Ovary (tissue), 9 donors: ENCODE data around the gene TAGLN. TPM values are rescaled to one million over a fixed set of nuclear protein-coding genes. Genes with fewer than 3 reads are reported as not detected.

Experiments used
- DNase-seq, 5 donors: peaks; one replicate each; pipeline ENCODE4 v3.0.0-alpha.2; 2019 to 2020
- H3K27ac ChIP-seq, 2 donors: fragments of 200-600 bp; one replicate each; pipeline versions ENCODE4 v1.5.1 to v1.8.0; 2019 to 2022
- H3K27me3 ChIP-seq: fragments of 200-600 bp; one replicate; pipeline ENCODE4 v1.8.0; 2022
- H3K36me3 ChIP-seq: fragments of 200-600 bp; sonication (generic); one replicate; pipeline ENCODE4 v1.5.1; 2019
- H3K4me1 ChIP-seq: one replicate; pipeline ENCODE4 v1.8.1; 2013; ENCODE audit warnings: mild to moderate bottlenecking, moderate library complexity; ENCODE audit not compliant: insufficient read depth
- H3K4me3 ChIP-seq: fragments of 200-600 bp; sonication (generic); one replicate; pipeline ENCODE4 v1.5.1; 2017
- H3K9me3 ChIP-seq, 2 donors: fragments of 200-600 bp in 1 of 2; sonication (generic) in 1 of 2; one replicate each; pipeline versions ENCODE4 v1.5.1 to v1.8.1; 2013 to 2019; ENCODE audit warnings: mild to moderate bottlenecking in 1 of 2, moderate library complexity in 1 of 2
- EP300 ChIP-seq: sonication (generic); formaldehyde crosslinking; IDR thresholded peaks from one replicate; pipeline ENCODE4 v1.6.1; 2017; ENCODE audit warnings: antibody characterized with exemption
- POLR2A ChIP-seq: fragments of 450-650 bp; IDR thresholded peaks from one replicate; pipeline ENCODE4 v1.6.1; 2017; ENCODE audit warnings: antibody characterized with exemption, mild to moderate bottlenecking, moderate library complexity
- WGBS, 3 donors: extraction: QIAGEN DNeasy Blood & Tissue Kit in 1 of 3; methylation state at CpG; one replicate each; pipeline versions ENCODE4 v1.1.5 to v1.1.7; 2013 to 2017; 5-methylcytosine and 5-hydroxymethylcytosine counted together
- intact Hi-C, 4 donors: fragments of 100-400 bp; cut with DNase I; formaldehyde crosslinking; loops; one replicate each; pipeline versions ENCODE4 v1.11.0 to v1.15.1; 2022 to 2023
- polyA plus RNA-seq, 2 donors: library from polyadenylated mRNA; stranded (reverse); fragments of 200-250 nt in 1 of 2; fragments of 350-450 nt in 1 of 2; fragmentation: Illumina TruSeq in 1 of 2; extraction: RNeasy Lipid Tissue Mini Kit (QIAGEN cat#74804) in 1 of 2; gene quantifications; one replicate each; pipeline ENCODE4 v1.2.3, GENCODE V29; 2013 to 2014
- total RNA-seq, 7 donors: library from RNA; depleted of rRNA in 2 of 7; stranded (reverse); fragments of >200 nt in 2 of 7; fragmentation: NEBNext Ultra II Directional in 3 of 7; extraction: Animal tissue kit (Norgen Biotek cat#: 25700) in 3 of 7; gene quantifications; one replicate each; pipeline versions ENCODE4 v1.1.0 to v1.2.4, GENCODE V29; 2016 to 2023
- TF ChIP-seq, protein P1 (sequence below), 3 donors: fragments of 450-650 bp in 2 of 3; fragments of 200-600 bp in 1 of 3; IDR thresholded peaks; one replicate each; pipeline versions ENCODE4 v1.5.1 to v1.8.0; 2016 to 2022; ENCODE audit warnings: antibody characterized with exemption in 3 of 3, mild to moderate bottlenecking in 1 of 3
- donor health status: DM: no; HTN: no; CAD: no; lungs with moderate emphysema.
- donor health status: DM: no; HTN: no; CAD: no.
- donor health status: Bipolar disorder and iron deficiency.
- donor health status: DM: yes; HTN: yes; CAD: no.
- donor health status: DM: no; HTN: no; CAD: no.
- donor health status: DM: yes; HTN: yes; CAD: no.

TAGLN gene
- total and polyA plus RNA-seq, 9 donors = 491 to 3,307 (median 1,598) TPM

DNA sequence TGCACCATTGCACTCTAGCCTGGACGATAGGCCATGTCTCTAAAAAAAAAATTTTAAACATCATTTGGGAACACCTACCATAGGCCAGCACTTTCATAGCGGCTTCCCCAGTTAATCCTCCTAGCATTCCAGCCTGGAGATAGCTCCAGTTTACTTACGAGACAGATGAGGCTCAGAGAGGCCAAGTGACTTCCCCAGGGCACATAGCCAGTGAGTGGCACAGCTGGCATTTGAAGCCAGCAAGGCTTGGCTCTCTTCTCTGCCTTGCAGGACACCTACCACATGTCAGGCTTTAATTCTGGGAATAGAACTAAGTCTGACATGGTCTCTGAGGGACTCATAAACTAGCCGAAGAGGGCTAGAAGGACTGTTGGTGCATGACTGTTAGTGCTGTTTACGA, 4.9 kb upstream of the TAGLN start:
- no peaks in the 10 kb centered on the region for H3K9me3 ChIP-seq
- peak in 1 of 5 donors; percentile 9 for DNase-seq
- H3K27me3 ChIP-seq = no peaks in the 10 kb centered on the region
- no peaks in the 10 kb centered on the region for H3K36me3 ChIP-seq
- H3K4me1 ChIP-seq = peaks cover 14% of the 10 kb centered on the region
- TF ChIP-seq EP300 (no peak), POLR2A (no peak)
- TF ChIP-seq, protein P1, sequence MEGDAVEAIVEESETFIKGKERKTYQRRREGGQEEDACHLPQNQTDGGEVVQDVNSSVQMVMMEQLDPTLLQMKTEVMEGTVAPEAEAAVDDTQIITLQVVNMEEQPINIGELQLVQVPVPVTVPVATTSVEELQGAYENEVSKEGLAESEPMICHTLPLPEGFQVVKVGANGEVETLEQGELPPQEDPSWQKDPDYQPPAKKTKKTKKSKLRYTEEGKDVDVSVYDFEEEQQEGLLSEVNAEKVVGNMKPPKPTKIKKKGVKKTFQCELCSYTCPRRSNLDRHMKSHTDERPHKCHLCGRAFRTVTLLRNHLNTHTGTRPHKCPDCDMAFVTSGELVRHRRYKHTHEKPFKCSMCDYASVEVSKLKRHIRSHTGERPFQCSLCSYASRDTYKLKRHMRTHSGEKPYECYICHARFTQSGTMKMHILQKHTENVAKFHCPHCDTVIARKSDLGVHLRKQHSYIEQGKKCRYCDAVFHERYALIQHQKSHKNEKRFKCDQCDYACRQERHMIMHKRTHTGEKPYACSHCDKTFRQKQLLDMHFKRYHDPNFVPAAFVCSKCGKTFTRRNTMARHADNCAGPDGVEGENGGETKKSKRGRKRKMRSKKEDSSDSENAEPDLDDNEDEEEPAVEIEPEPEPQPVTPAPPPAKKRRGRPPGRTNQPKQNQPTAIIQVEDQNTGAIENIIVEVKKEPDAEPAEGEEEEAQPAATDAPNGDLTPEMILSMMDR (IDR thresholded peaks at IDR 0.05) = no peak
- no peak overlapping the region for H3K4me3 ChIP-seq
- 80 to 89% (median 87%) methylated on average over 5 of the region's 5 CpGs for WGBS, 3 donors
- H3K27ac ChIP-seq = no peak overlapping the region
- intact Hi-C loops = no loop called here

DNA sequence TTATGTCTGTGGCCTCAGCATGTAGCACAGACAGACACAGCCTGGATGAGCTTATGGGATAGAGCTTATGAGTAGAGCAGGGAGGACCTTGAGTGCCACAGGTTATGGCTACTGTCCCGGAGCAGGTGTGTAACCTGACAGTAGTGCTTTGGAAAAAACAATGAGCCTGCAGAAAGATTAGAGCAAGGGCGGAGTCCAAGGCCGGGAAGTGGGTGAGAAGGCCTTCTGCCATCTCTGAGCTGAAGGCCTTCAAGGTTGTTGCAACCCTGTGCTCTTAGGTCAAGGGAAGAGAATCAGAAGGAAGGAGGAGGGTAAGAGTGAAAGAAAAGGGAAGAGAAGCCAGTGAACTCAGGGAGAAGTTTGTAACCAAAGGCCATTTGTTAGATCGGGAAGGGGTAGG, 3.9 kb upstream of the TAGLN start:
- Histone ChIP-seq H3K4me1 (peaks cover 14% of the 10 kb centered on the region), H3K9me3 (no peaks in the 10 kb centered on the region), H3K4me3 (no peak overlapping the region), H3K27me3 (no peaks in the 10 kb centered on the region), H3K36me3 (no peaks in the 10 kb centered on the region), H3K27ac (no peak overlapping the region)
- WGBS, 3 donors = 74 to 90% (median 77%) methylated on average over 4 of the region's 4 CpGs
- intact Hi-C loops = no loop called here
- TF ChIP-seq, protein P1 (IDR thresholded peaks at IDR 0.05) = no peak
- TF ChIP-seq POLR2A = no peak
- TF ChIP-seq EP300 = no peak
- DNase-seq = peak in 1 of 5 donors; percentile 16

DNA sequence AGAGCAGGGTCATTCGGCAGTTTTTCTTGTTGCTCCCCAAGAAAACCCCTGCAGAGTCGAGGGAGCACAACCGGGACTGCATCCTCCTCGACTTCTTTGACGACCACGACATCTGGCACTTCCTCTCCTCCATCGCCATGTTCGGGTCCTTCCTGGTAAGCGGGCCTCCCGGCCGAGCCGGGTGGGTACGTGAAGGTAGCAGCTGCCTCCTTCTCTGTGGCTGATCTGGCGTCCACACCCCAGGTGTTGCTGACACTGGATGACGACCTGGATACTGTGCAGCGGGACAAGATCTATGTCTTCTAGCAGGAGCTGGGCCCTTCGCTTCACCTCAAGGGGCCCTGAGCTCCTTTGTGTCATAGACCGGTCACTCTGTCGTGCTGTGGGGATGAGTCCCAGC, 3.4 kb upstream of the TAGLN start:
- intact Hi-C loops = no loop called here
- no peak overlapping the region for H3K27ac ChIP-seq
- no peak for DNase-seq
- H3K4me1 ChIP-seq = peaks cover 14% of the 10 kb centered on the region
- TF ChIP-seq, protein P1 (IDR thresholded peaks at IDR 0.05) = no peak
- TF ChIP-seq POLR2A (no peak), EP300 (no peak)
- H3K4me3 ChIP-seq = no peak overlapping the region
- no peaks in the 10 kb centered on the region for H3K9me3 ChIP-seq
- no peaks in the 10 kb centered on the region for H3K36me3 ChIP-seq
- H3K27me3 ChIP-seq = no peaks in the 10 kb centered on the region
- WGBS, 3 donors = 90 to 92% (median 92%) methylated on average over 19 of the region's 19 CpGs

DNA sequence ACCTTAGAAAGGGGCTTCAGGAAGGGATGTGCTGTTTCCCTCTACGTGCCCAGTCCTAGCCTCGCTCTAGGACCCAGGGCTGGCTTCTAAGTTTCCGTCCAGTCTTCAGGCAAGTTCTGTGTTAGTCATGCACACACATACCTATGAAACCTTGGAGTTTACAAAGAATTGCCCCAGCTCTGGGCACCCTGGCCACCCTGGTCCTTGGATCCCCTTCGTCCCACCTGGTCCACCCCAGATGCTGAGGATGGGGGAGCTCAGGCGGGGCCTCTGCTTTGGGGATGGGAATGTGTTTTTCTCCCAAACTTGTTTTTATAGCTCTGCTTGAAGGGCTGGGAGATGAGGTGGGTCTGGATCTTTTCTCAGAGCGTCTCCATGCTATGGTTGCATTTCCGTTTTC, 2.2 kb upstream of the TAGLN start:
- peak in 1 of 5 donors; percentile 21 for DNase-seq
- Histone ChIP-seq H3K27me3 (no peaks in the 10 kb centered on the region), H3K27ac (no peak overlapping the region), H3K4me1 (peaks cover 20% of the 10 kb centered on the region), H3K9me3 (no peaks in the 10 kb centered on the region), H3K4me3 (no peak overlapping the region), H3K36me3 (no peaks in the 10 kb centered on the region)
- intact Hi-C loops = no loop called here
- TF ChIP-seq POLR2A (no peak), EP300 (no peak)
- TF ChIP-seq, protein P1 (IDR thresholded peaks at IDR 0.05) = no peak
- 86 to 93% (median 90%) methylated on average over 7 of the region's 7 CpGs for WGBS, 3 donors
